ENCODE results near the gene COPS7A. TPM values are rescaled to one million over a fixed set of nuclear protein-coding genes. Genes with fewer than 3 reads are reported as not detected.
A peak's percentile ranks its signal among the peaks of the same experiment; 100 is the strongest.

Gene COPS7A
- total and polyA plus RNA-seq, 7 donors = 48.6 to 69.3 (median 52.5) TPM

DNA sequence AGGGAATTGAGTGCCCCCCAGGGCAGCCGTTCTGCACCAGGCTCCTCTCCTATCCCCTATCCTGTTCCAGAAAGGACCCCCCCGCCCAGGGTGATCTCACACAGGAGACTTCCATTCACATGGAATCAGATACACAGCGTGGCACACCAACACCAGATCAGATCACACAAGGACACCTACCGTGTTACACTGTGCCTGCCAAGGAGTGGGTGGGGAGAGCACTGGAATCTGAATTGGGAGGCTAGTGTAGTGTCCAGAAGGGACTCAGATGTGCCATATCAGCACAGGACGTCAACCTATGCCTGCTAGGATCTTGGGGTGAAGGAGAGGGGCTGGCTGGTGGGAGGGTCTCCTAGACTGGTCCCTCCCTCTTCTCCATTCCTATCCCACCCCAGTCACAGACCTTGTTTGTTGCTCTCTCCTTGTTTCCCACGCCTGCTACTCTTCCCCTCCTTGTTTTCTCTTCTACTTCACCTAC is 44.6 kb downstream of the COPS7A start:
- Histone ChIP-seq H3K27me3 (no peaks in the 10 kb centered on the region), H3K36me3 (peaks cover 0 to 23% (median 6%) of the 10 kb centered on the region in 4 donors), H3K27ac (peak overlapping the region; percentile 93 to 99 (median 96)), H3K4me3 (peak overlapping the region; percentile 61 to 94 (median 91)), H3K9me3 (no peaks in the 10 kb centered on the region), H3K4me1 (peaks cover 0 to 84% (median 79%) of the 10 kb centered on the region in 4 donors)
- TF ChIP-seq POLR2A (IDR thresholded peaks at IDR 0.05) (no peak), POLR2AphosphoS5 (IDR thresholded peaks at IDR 0.05) (no peak), EP300 (IDR thresholded peaks at IDR 0.05) (no peak)
- TF ChIP-seq, protein P1, sequence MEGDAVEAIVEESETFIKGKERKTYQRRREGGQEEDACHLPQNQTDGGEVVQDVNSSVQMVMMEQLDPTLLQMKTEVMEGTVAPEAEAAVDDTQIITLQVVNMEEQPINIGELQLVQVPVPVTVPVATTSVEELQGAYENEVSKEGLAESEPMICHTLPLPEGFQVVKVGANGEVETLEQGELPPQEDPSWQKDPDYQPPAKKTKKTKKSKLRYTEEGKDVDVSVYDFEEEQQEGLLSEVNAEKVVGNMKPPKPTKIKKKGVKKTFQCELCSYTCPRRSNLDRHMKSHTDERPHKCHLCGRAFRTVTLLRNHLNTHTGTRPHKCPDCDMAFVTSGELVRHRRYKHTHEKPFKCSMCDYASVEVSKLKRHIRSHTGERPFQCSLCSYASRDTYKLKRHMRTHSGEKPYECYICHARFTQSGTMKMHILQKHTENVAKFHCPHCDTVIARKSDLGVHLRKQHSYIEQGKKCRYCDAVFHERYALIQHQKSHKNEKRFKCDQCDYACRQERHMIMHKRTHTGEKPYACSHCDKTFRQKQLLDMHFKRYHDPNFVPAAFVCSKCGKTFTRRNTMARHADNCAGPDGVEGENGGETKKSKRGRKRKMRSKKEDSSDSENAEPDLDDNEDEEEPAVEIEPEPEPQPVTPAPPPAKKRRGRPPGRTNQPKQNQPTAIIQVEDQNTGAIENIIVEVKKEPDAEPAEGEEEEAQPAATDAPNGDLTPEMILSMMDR (IDR thresholded peaks at IDR 0.05) = no peak
- no peak for DNase-seq
- intact Hi-C loops (cut with DNase I) = loop anchor here (5.0 kb wide), 2 partner anchors 59 to 156 kb away; partner anchors contain the start of gene P3H3
- 60 to 70% methylated on average over 6 of the region's 6 CpGs for WGBS, 2 donors

- Histone ChIP-seq H3K9me3 (no peaks in the 10 kb centered on the region), H3K27me3 (no peaks in the 10 kb centered on the region), H3K4me1 (peaks cover 0 to 84% (median 78%) of the 10 kb centered on the region in 4 donors), H3K27ac (peak overlapping the region; percentile 93 to 99 (median 96)), H3K4me3 (peak overlapping the region; percentile 61 to 94 (median 91)), H3K36me3 (peaks cover 0 to 23% (median 6%) of the 10 kb centered on the region in 4 donors)
- WGBS, 2 donors = 65 to 68% methylated on average over 6 of the region's 6 CpGs
- TF ChIP-seq POLR2AphosphoS5 (IDR thresholded peaks at IDR 0.05) (peak in 1 of 4 donors; percentile 31), EP300 (IDR thresholded peaks at IDR 0.05) (no peak)
- TF ChIP-seq, protein P1 (IDR thresholded peaks at IDR 0.05) = no peak
- intact Hi-C loops (cut with DNase I) = loop anchor here (5.0 kb wide), 2 partner anchors 58 to 157 kb away; partner anchors contain the start of gene P3H3
- peak; percentile 88 for DNase-seq
These were observed 45.1 kb downstream of the COPS7A start for GRCh38 chr12:6768990-6769389.

GRCh38 chr12:6769666-6770065 is 45.8 kb downstream of the COPS7A start:
- intact Hi-C loops (cut with DNase I) = loop anchor here (5.0 kb wide), 2 partner anchors 58 to 157 kb away; partner anchors contain the start of gene P3H3
- H3K36me3 ChIP-seq = peaks cover 0 to 23% (median 6%) of the 10 kb centered on the region in 4 donors
- no peak for TF ChIP-seq POLR2AphosphoS5 (IDR thresholded peaks at IDR 0.05)
- no peak for TF ChIP-seq EP300 (IDR thresholded peaks at IDR 0.05)
- no peak for TF ChIP-seq POLR2A (IDR thresholded peaks at IDR 0.05)
- TF ChIP-seq, protein P1 (IDR thresholded peaks at IDR 0.05) = no peak
- no peaks in the 10 kb centered on the region for H3K9me3 ChIP-seq
- no peaks in the 10 kb centered on the region for H3K27me3 ChIP-seq
- no peak for DNase-seq
- H3K4me3 ChIP-seq = peak overlapping the region in 1 of 4 donors; percentile 94
- peak overlapping the region; percentile 93 to 99 (median 96) for H3K27ac ChIP-seq
- 40 to 61% methylated on average over 4 of the region's 4 CpGs for WGBS, 2 donors
- peaks cover 0 to 81% (median 78%) of the 10 kb centered on the region in 4 donors for H3K4me1 ChIP-seq

GRCh38 chr12:6770094-6770493 is 46.2 kb downstream of the COPS7A start:
- TF ChIP-seq POLR2AphosphoS5 (IDR thresholded peaks at IDR 0.05) (no peak), EP300 (IDR thresholded peaks at IDR 0.05) (no peak), POLR2A (IDR thresholded peaks at IDR 0.05) (no peak)
- TF ChIP-seq, protein P1 (IDR thresholded peaks at IDR 0.05) = no peak
- Histone ChIP-seq H3K27ac (peak overlapping the region; percentile 93 to 99 (median 96)), H3K36me3 (peaks cover 0 to 23% (median 6%) of the 10 kb centered on the region in 4 donors), H3K4me3 (no peak overlapping the region), H3K9me3 (no peaks in the 10 kb centered on the region), H3K4me1 (peaks cover 0 to 77% (median 74%) of the 10 kb centered on the region in 4 donors), H3K27me3 (no peaks in the 10 kb centered on the region)
- DNase-seq = no peak
- WGBS, 2 donors = 88 to 89% methylated on average over 12 of the region's 12 CpGs
- intact Hi-C loops (cut with DNase I) = no loop called here

Measured in sigmoid colon (tissue), 7 donors.